ENCODE results near the gene DDX43.
"Not testable (repeated sequence)": the region's sequence is repeated elsewhere in the genome, so short reads cannot be mapped to it uniquely, and the experiment has no call there.

DDX43 gene

GRCh38 chr6:73394577-73395354 is at the start of gene DDX43:
TSS of gene DDX43 (plus strand) at chr6:73394828. CDS start at chr6:73394906, 78 bp downstream.
- no peak for DNase-seq

GRCh38 chr6:73348550-73349204 is 46.0 kb upstream of the DDX43 start:
- no peak for DNase-seq

GRCh38 chr6:73349311-73349710 is 45.3 kb upstream of the DDX43 start:
- DNase-seq, result no peak

- no peak for DNase-seq
Observed at GRCh38 chr6:73353636-73354593, 40.7 kb upstream of the DDX43 start, which contains the start of gene DPPA5. TSS of gene DPPA5 (minus strand) at chr6:73354276. CDS start at chr6:73354225, 51 bp downstream.

GRCh38 chr6:73362358-73362757 is 32.3 kb upstream of the DDX43 start, which contains the start of gene KHDC3L:
TSS of gene KHDC3L (plus strand) at chr6:73362658. CDS start at chr6:73362730, 72 bp downstream.
- no peak for DNase-seq

GRCh38 chr6:73362869-73363536 is 31.6 kb upstream of the DDX43 start:
- no peak for DNase-seq

- no peak for DNase-seq
Observed at GRCh38 chr6:73363537-73363875, 31.1 kb upstream of the DDX43 start.

- no peak for DNase-seq
Observed at GRCh38 chr6:73364121-73364520, 30.5 kb upstream of the DDX43 start.

GRCh38 chr6:73364549-73364948 is 30.1 kb upstream of the DDX43 start:
- no peak for DNase-seq

- no peak for DNase-seq
Observed at GRCh38 chr6:73367761-73368355, 26.8 kb upstream of the DDX43 start.

- DNase-seq, result no peak
Observed at GRCh38 chr6:73368675-73369074, 26.0 kb upstream of the DDX43 start.

- no peak for DNase-seq
Observed at GRCh38 chr6:73369157-73369556, 25.5 kb upstream of the DDX43 start.

GRCh38 chr6:73369563-73369962 is 25.1 kb upstream of the DDX43 start, which contains the start of gene OOEP:
TSS of gene OOEP (minus strand) at chr6:73369897. CDS start at chr6:73369792, 105 bp downstream.
- no peak for DNase-seq

- DNase-seq, result no peak
Observed at GRCh38 chr6:73371984-73372383, 22.6 kb upstream of the DDX43 start.

- DNase-seq, result no peak
Observed at GRCh38 chr6:73372516-73372915, 22.1 kb upstream of the DDX43 start.

GRCh38 chr6:73375216-73375615 is 19.4 kb upstream of the DDX43 start:
- DNase-seq, result no peak

- no peak for DNase-seq
Observed at GRCh38 chr6:73377225-73377624, 17.4 kb upstream of the DDX43 start.

GRCh38 chr6:73381531-73381930 is 13.1 kb upstream of the DDX43 start:
- DNase-seq, result not testable (repeated sequence)

- no peak for DNase-seq
Observed at GRCh38 chr6:73382462-73383113, 12.0 kb upstream of the DDX43 start.

- no peak for DNase-seq
Observed at GRCh38 chr6:73388433-73388799, 6.2 kb upstream of the DDX43 start.

GRCh38 chr6:73388800-73389512 is 5.7 kb upstream of the DDX43 start:
- DNase-seq, result peak; percentile 13
